ENCODE data around the gene SRRD. TPM values are rescaled to one million over a fixed set of nuclear protein-coding genes. Genes with fewer than 3 reads are reported as not detected.
"Not testable (repeated sequence)": the region's sequence is repeated elsewhere in the genome, so short reads cannot be mapped to it uniquely, and the experiment has no call there.

Gene SRRD
- total RNA-seq, 1 donor from 2014 or later, result 17.6 TPM

GRCh38 chr22:26517429-26517828 is 33.8 kb downstream of the SRRD start:
- no peak for DNase-seq (ENCODE audit: low read depth, low spot score)

- no peak for DNase-seq (ENCODE audit: low read depth, low spot score)
Observed at GRCh38 chr22:26522012-26522411, 38.3 kb downstream of the SRRD start.

GRCh38 chr22:26522592-26522991 is 38.9 kb downstream of the SRRD start:
- no peak for DNase-seq (ENCODE audit: low read depth, low spot score)

GRCh38 chr22:26524870-26525269 is 41.2 kb downstream of the SRRD start:
- DNase-seq (ENCODE audit: low read depth, low spot score), result no peak

GRCh38 chr22:26525946-26526564 is 42.4 kb downstream of the SRRD start:
- no peak for DNase-seq (ENCODE audit: low read depth, low spot score)

- no peak for DNase-seq (ENCODE audit: low read depth, low spot score)
Observed at GRCh38 chr22:26527167-26527566, 43.5 kb downstream of the SRRD start.

GRCh38 chr22:26527574-26528465 is 44.1 kb downstream of the SRRD start:
- no peak for DNase-seq (ENCODE audit: low read depth, low spot score)

GRCh38 chr22:26528518-26528917 is 44.8 kb downstream of the SRRD start:
- DNase-seq (ENCODE audit: low read depth, low spot score), result not testable (repeated sequence)

GRCh38 chr22:26529345-26529744 is 45.7 kb downstream of the SRRD start:
- no peak for DNase-seq (ENCODE audit: low read depth, low spot score)

GRCh38 chr22:26534171-26534855 is 50.6 kb downstream of the SRRD start:
- no peak for DNase-seq (ENCODE audit: low read depth, low spot score)

GRCh38 chr22:26534874-26535602 is 51.4 kb downstream of the SRRD start:
- DNase-seq (ENCODE audit: low read depth, low spot score), result no peak

GRCh38 chr22:26535603-26535908 is 51.9 kb downstream of the SRRD start:
- DNase-seq (ENCODE audit: low read depth, low spot score), result no peak

GRCh38 chr22:26536056-26536761 is 52.5 kb downstream of the SRRD start:
- DNase-seq (ENCODE audit: low read depth, low spot score), result no peak

GRCh38 chr22:26536762-26537134 is 53.1 kb downstream of the SRRD start:
- DNase-seq (ENCODE audit: low read depth, low spot score), result no peak

GRCh38 chr22:26540119-26540518 is 56.4 kb downstream of the SRRD start:
- no peak for DNase-seq (ENCODE audit: low read depth, low spot score)

GRCh38 chr22:26541167-26541819 is 57.6 kb downstream of the SRRD start:
- no peak for DNase-seq (ENCODE audit: low read depth, low spot score)

GRCh38 chr22:26542831-26543230 is 59.2 kb downstream of the SRRD start:
- no peak for DNase-seq (ENCODE audit: low read depth, low spot score)

Measured in pulmonary artery endothelial cell (primary cell).